GM12878 (cell line): ENCODE results near the gene KIAA1671. TPM values are rescaled to one million over a fixed set of nuclear protein-coding genes. Genes with fewer than 3 reads are reported as not detected.
A peak's percentile ranks its signal among the peaks of the same experiment; 100 is the strongest.

Source experiments
- ATAC-seq: fragments of 200-7000 bp; cut with Tn5 transposase; 3 replicates; pipeline ENCODE4 v1.9.1; 2020; ENCODE audit warnings: mild to moderate bottlenecking, moderate library complexity
- BruUV-seq: library from RNA; stranded (reverse); fragments of 400-500 nt; replicated peaks from 2 replicates; lab custom pipeline; 2021; lab: Mats Ljungman, UMichigan
- CTCF ChIA-PET: fragments of 300-600 bp; sonication (Branson Sonifier 250); formaldehyde crosslinking; extraction: SDS; loops from one replicate; lab custom pipeline; 2021; ENCODE audit warnings: inconsistent platforms; lab: Yijun Ruan, JAX
- POLR2A ChIA-PET: fragments of 350-600 bp; formaldehyde crosslinking; extraction: SDS; loops from one replicate; lab custom pipeline; 2021; ENCODE audit warnings: inconsistent platforms; lab: Charles Lee
- RAD21 ChIA-PET: fragments of 300-600 bp; sonication (Branson Sonifier 250); formaldehyde crosslinking; loops from one replicate; lab custom pipeline; 2023; ENCODE audit warnings: antibody characterized with exemption; ENCODE audit not compliant: unreplicated experiment; lab: Charles Lee
- SMC1A ChIA-PET: fragments of 300-600 bp; sonication (Branson Sonifier 250); formaldehyde crosslinking; loops from one replicate; lab custom pipeline; 2023; ENCODE audit not compliant: unreplicated experiment, uncharacterized antibody; lab: Charles Lee
- DNase-seq: peaks from one replicate; pipeline ENCODE4 v3.0.0-alpha.2; 2011; ENCODE audit warnings: low read depth, low spot score
- FAIRE-seq: peaks from 3 replicates; lab custom pipeline; 2011; peaks lifted over from hg19 to GRCh38; lab: Jason Lieb, UNC
- H2AFZ ChIP-seq: 2 replicates; pipeline ENCODE4 v1.6.0; 2011; ENCODE audit warnings: low read depth, low read length, control low read depth; ENCODE audit not compliant: control insufficient read depth
- H3K27ac ChIP-seq: 2 replicates; pipeline ENCODE4 v1.5.1; 2011; ENCODE audit warnings: control low read depth; ENCODE audit not compliant: control insufficient read depth, insufficient read depth
- H3K27me3 ChIP-seq, 2 experiments: replicated peaks in 1 of 2; 2 replicates each; pipeline versions ENCODE4 v1.6.0 to v1.6.1; 2011; ENCODE audit warnings: low read length in 1 of 2; ENCODE audit not compliant: control insufficient read depth in 2 of 2, insufficient read depth in 2 of 2
- H3K36me3 ChIP-seq, 2 experiments: 2 replicates each; pipeline ENCODE4 v1.5.1; 2011; ENCODE audit warnings: low read length in 1 of 2; ENCODE audit not compliant: control insufficient read depth in 2 of 2, insufficient read depth in 2 of 2
- H3K4me1 ChIP-seq: 2 replicates; pipeline ENCODE4 v1.6.1; 2011; ENCODE audit warnings: mild to moderate bottlenecking, low read length, moderate library complexity, mixed read lengths; ENCODE audit not compliant: control insufficient read depth, insufficient read depth
- H3K4me2 ChIP-seq: 2 replicates; pipeline ENCODE4 v1.6.0; 2011; ENCODE audit warnings: control low read depth; ENCODE audit not compliant: control insufficient read depth, insufficient read depth
- H3K4me3 ChIP-seq: fragments of 200-600 bp; sonication (generic); 2 replicates; pipeline ENCODE4 v1.5.1; 2016
- H3K79me2 ChIP-seq: 2 replicates; pipeline ENCODE4 v1.6.0; 2011; ENCODE audit warnings: low read length; ENCODE audit not compliant: control insufficient read depth, insufficient read depth
- H3K9ac ChIP-seq: 2 replicates; pipeline ENCODE4 v1.8.0; 2011; ENCODE audit warnings: low read length, control low read depth, mixed read lengths; ENCODE audit not compliant: control insufficient read depth, insufficient read depth
- H3K9me3 ChIP-seq: replicated peaks from 3 replicates; pipeline ENCODE4 v1.5.1; 2011; ENCODE audit warnings: mild to moderate bottlenecking, low read length; ENCODE audit not compliant: control insufficient read depth, insufficient read depth
- H4K20me1 ChIP-seq: 2 replicates; pipeline ENCODE4 v1.6.0; 2011; ENCODE audit not compliant: control insufficient read depth, insufficient read depth
- CREB1 ChIP-seq: IDR thresholded peaks from 2 replicates; pipeline ENCODE4 v1.6.1; 2012; ENCODE audit warnings: low read depth, mild to moderate bottlenecking, inconsistent platforms
- POLR2AphosphoS5 ChIP-seq: IDR thresholded peaks from 2 replicates; pipeline ENCODE4 v1.6.1; 2011; ENCODE audit warnings: mild to moderate bottlenecking, low read length, inconsistent platforms
- RFX5 ChIP-seq: IDR thresholded peaks from 2 replicates; pipeline ENCODE4 v1.6.1; 2011; ENCODE audit warnings: low read depth, low read length, improper control_type of control experiment
- WGBS: methylation state at CpG from one replicate; pipeline ENCODE4 v1.1.6; 2016; ENCODE audit warnings: low lambda C conversion rate; ENCODE audit not compliant: insufficient replicate concordance, insufficient coverage; ENCODE audit errors: missing lambda C conversion rate; 5-methylcytosine and 5-hydroxymethylcytosine counted together
- in situ Hi-C: fragments of 300-500 bp; cut with MboI; formaldehyde crosslinking; loops from 9 replicates; pipeline ENCODE4 v1.14.3; 2018; ENCODE audit warnings: mixed read lengths
- intact Hi-C: fragments of 100-400 bp; cut with micrococcal nuclease; formaldehyde crosslinking; loops from one replicate; pipeline ENCODE4 v1.14.2; 2022; ENCODE audit not compliant: unreplicated experiment
- polyA plus RNA-seq, 11 experiments: library from polyadenylated mRNA; depleted of rRNA in 4 of 11; unstranded in 6 of 11; stranded (reverse) in 5 of 11; fragments of >200 nt; fragmentation: Nextera tagmentation in 4 of 11; fragmentation: Illumina TruSeq in 1 of 11; extraction: Ambion mirVana in 4 of 11; extraction: Trizol in 1 of 11; gene quantifications; 1 replicate in 1 of 11; 2 replicates in 10 of 11; pipeline versions ENCODE4 v1.2.1 to v1.2.3, GENCODE V29; 2011 to 2016; ENCODE audit warnings: inconsistent platforms in 2 of 11, missing spikeins in 2 of 11, low read depth in 1 of 11
- total RNA-seq, 4 experiments: library from RNA; depleted of rRNA in 3 of 4; stranded (reverse); fragments of >200 nt in 3 of 4; fragmentation: Illumina TruSeq in 1 of 4; extraction: Trizol in 1 of 4; gene quantifications; 2 replicates each; pipeline versions ENCODE4 v1.2.1 to v1.2.3, GENCODE V29; 2013 to 2021
- TF ChIP-seq, protein P1 (sequence below): IDR thresholded peaks from 2 replicates; pipeline ENCODE4 v1.6.1; 2011; ENCODE audit warnings: borderline replicate concordance, low read depth, mild to moderate bottlenecking, moderate library complexity, mixed read lengths, low read length; ENCODE audit not compliant: insufficient read depth; ENCODE audit errors: extremely low read length
- TF ChIP-seq, protein P2 (sequence below): fragments of 450-650 bp; IDR thresholded peaks from 2 replicates; pipeline ENCODE4 v1.6.1; 2016; ENCODE audit warnings: mild to moderate bottlenecking

KIAA1671 gene
- total and polyA plus RNA-seq, 10 of the 15 experiments (the other 5 are each of a cell fraction or from before 2014, with no cell fraction given) = 0.05 to 2.7 (median 0.33) TPM

GRCh38 chr22:25137577-25138525, 185.3 kb downstream of the KIAA1671 start:
- in situ Hi-C loops = no loop called here

More at GRCh38 chr22:25137577-25138525, 185.3 kb downstream of the KIAA1671 start:
- ATAC-seq (no peak), FAIRE-seq (no peak), DNase-seq (peak; percentile 11)
- intact Hi-C loops = no loop called here
- no peaks in the 10 kb centered on the region; the same call in 2 of the 3 replicates for H3K9me3 ChIP-seq
- H3K4me2 ChIP-seq = no peak overlapping the region
- 31% methylated on average over 6 of the region's 6 CpGs for WGBS
- H3K27ac ChIP-seq = no peak overlapping the region
- no peak overlapping the region for H3K4me3 ChIP-seq
- no peaks in the 10 kb centered on the region for H4K20me1 ChIP-seq
- no peaks in the 10 kb centered on the region for H3K79me2 ChIP-seq
- no peak overlapping the region for H2AFZ ChIP-seq
- CTCF ChIA-PET = interaction anchor here (1.2 kb wide), 1 partner anchor 56 kb away, joined by 3 read pairs; no protein-coding TSS in a partner anchor
- no peaks in the 10 kb centered on the region for H3K36me3 ChIP-seq
- SMC1A ChIA-PET = no interaction called here
- no TSS peak for BruUV-seq
- no peak for TF ChIP-seq POLR2AphosphoS5
- peak; percentile 55; the same call in 1 of the 2 replicates for TF ChIP-seq CREB1
- TF ChIP-seq, protein P1, sequence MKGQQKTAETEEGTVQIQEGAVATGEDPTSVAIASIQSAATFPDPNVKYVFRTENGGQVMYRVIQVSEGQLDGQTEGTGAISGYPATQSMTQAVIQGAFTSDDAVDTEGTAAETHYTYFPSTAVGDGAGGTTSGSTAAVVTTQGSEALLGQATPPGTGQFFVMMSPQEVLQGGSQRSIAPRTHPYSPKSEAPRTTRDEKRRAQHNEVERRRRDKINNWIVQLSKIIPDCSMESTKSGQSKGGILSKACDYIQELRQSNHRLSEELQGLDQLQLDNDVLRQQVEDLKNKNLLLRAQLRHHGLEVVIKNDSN = peak; percentile 49
- peak; percentile 83 for TF ChIP-seq RFX5
- TF ChIP-seq, protein P2, sequence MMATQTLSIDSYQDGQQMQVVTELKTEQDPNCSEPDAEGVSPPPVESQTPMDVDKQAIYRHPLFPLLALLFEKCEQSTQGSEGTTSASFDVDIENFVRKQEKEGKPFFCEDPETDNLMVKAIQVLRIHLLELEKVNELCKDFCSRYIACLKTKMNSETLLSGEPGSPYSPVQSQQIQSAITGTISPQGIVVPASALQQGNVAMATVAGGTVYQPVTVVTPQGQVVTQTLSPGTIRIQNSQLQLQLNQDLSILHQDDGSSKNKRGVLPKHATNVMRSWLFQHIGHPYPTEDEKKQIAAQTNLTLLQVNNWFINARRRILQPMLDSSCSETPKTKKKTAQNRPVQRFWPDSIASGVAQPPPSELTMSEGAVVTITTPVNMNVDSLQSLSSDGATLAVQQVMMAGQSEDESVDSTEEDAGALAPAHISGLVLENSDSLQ = peak; percentile 63; the same call in 1 of the 2 replicates
- H3K9ac ChIP-seq = no peak overlapping the region
- no peaks in the 10 kb centered on the region for H3K27me3 ChIP-seq
- RAD21 ChIA-PET = no interaction called here
- H3K4me1 ChIP-seq = no peaks in the 10 kb centered on the region
- POLR2A ChIA-PET = no interaction called here
